ENCODE results near the gene CXXC5. TPM values are rescaled to one million over a fixed set of nuclear protein-coding genes. Genes with fewer than 3 reads are reported as not detected.
A peak's percentile ranks its signal among the peaks of the same experiment; 100 is the strongest.

CXXC5 gene
- total RNA-seq, 1 experiment from 2014 or later: 57.2 TPM

DNA sequence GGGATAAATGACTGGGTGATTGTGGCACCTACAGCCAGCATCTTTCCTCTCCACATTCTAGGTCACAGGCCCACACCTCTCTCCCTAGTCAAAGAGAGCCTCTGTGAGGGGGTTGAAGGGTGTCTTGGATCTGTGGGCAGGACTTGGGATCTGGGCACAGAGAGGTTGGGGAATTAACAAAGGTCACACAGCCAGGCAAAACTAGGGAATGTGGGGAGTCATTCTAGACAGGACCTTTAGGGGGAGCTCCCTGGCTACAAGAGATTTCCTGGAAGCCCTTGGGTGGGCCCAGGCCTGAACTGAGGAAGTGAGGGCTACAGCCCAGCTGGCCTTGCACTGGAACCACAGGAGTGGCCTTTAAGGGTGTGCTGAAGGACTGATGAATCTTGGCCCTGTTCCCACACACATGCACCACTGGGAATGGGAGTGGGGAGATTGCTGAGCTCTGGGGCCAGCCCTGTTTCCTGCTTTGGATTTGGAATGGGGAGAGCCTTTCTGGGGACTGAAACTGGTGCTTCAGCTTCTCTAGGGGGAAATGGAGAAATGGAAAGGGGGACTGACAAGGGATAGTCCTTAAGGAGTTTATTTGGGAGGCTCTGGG is 12.4 kb upstream of the CXXC5 start:
- intact Hi-C loops (cut with micrococcal nuclease; ENCODE audit: unreplicated experiment): loop anchor here (1.0 to 10.0 kb wide), 2 partner anchors 130 to 209 kb away; no protein-coding TSS in a partner anchor
- Histone ChIP-seq H3K27ac (ENCODE audit: low read depth, low read length, poor library complexity, severe bottlenecking) (peak overlapping the region; percentile 38), H3K4me1 (ENCODE audit: insufficient read depth, low read length, poor library complexity, severe bottlenecking) (peaks cover 35% of the 10 kb centered on the region), H3K36me3 (ENCODE audit: insufficient read depth, low read length, poor library complexity, severe bottlenecking) (no peaks in the 10 kb centered on the region), H3K4me3 (ENCODE audit: low read depth, low read length, poor library complexity, severe bottlenecking) (no peak overlapping the region), H3K27me3 (replicated peaks; ENCODE audit: insufficient read depth, low read depth, low read length, poor library complexity) (no peaks in the 10 kb centered on the region), H3K9me3 (ENCODE audit: low read depth, low read length, poor library complexity, severe bottlenecking) (no peaks in the 10 kb centered on the region)
- CTCF ChIA-PET: interaction anchor here (0.6 to 2.5 kb wide), 9 partner anchors 12 to 921 kb away, joined by 3 to 20 read pairs (median 9); partner anchors contain the start of gene CXXC5
- TF ChIP-seq EZH2 (IDR thresholded peaks at IDR 0.05; ENCODE audit: borderline replicate concordance, low read depth, low read length, poor library complexity, severe bottlenecking) (no peak), CTCF (conservative IDR thresholded peaks at IDR 0.05; ENCODE audit: low read depth, low read length) (peak; percentile 63)
- BruUV-seq (replicated peaks): no TSS peak
- POLR2A ChIA-PET (ENCODE audit: low non-redundant PET): interaction anchor here (0.7 kb wide), 1 partner anchor 73 kb away, joined by 3 read pairs; no protein-coding TSS in a partner anchor
- peak; percentile 78 for DNase-seq (ENCODE audit: low spot score)

- no peak for TF ChIP-seq CTCF (conservative IDR thresholded peaks at IDR 0.05; ENCODE audit: low read depth, low read length)
- no peak for TF ChIP-seq EZH2 (IDR thresholded peaks at IDR 0.05; ENCODE audit: borderline replicate concordance, low read depth, low read length, poor library complexity, severe bottlenecking)
- Histone ChIP-seq H3K4me1 (ENCODE audit: insufficient read depth, low read length, poor library complexity, severe bottlenecking) (peaks cover 35% of the 10 kb centered on the region), H3K9me3 (ENCODE audit: low read depth, low read length, poor library complexity, severe bottlenecking) (no peaks in the 10 kb centered on the region), H3K27me3 (replicated peaks; ENCODE audit: insufficient read depth, low read depth, low read length, poor library complexity) (no peaks in the 10 kb centered on the region), H3K36me3 (ENCODE audit: insufficient read depth, low read length, poor library complexity, severe bottlenecking) (no peaks in the 10 kb centered on the region), H3K27ac (ENCODE audit: low read depth, low read length, poor library complexity, severe bottlenecking) (peak overlapping the region; percentile 38), H3K4me3 (ENCODE audit: low read depth, low read length, poor library complexity, severe bottlenecking) (no peak overlapping the region)
- POLR2A ChIA-PET (ENCODE audit: low non-redundant PET): interaction anchor here (0.7 kb wide), 1 partner anchor 74 kb away, joined by 3 read pairs; no protein-coding TSS in a partner anchor
- no peak for DNase-seq (ENCODE audit: low spot score)
- CTCF ChIA-PET: interaction anchor here (0.6 to 2.5 kb wide), 8 partner anchors 12 to 140 kb away, joined by 3 to 20 read pairs (median 8); partner anchors contain the start of gene CXXC5
- no TSS peak for BruUV-seq (replicated peaks)
- intact Hi-C loops (cut with micrococcal nuclease; ENCODE audit: unreplicated experiment): loop anchor here (10.0 kb wide), 1 partner anchor 209 kb away; no protein-coding TSS in a partner anchor
Observed at GRCh38 chr5:139636207-139636792, 11.8 kb upstream of the CXXC5 start.

DNA sequence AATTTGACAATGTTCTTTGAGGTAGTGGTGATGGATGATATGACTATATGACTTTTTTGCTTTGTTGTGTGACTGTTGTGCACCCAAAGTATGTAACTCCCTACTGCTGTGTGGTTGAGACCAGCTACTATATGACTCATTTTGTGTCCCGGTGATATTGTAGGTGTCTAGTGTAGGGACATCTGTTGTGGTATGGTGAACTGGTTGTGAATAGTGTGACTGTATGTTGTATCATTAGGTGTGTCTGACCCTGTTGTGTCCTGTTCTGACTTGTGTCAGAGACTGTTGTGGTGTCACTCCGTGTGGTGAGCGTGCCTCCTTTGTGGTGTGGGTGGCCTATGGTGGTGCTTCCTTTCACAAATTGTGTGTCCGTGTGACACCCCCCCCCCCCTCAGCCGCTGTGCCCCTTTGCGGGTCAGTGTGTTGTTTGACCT is 11.2 kb upstream of the CXXC5 start:
- Histone ChIP-seq H3K27me3 (replicated peaks; ENCODE audit: insufficient read depth, low read depth, low read length, poor library complexity) (no peaks in the 10 kb centered on the region), H3K4me3 (ENCODE audit: low read depth, low read length, poor library complexity, severe bottlenecking) (peak overlapping the region; percentile 49), H3K36me3 (ENCODE audit: insufficient read depth, low read length, poor library complexity, severe bottlenecking) (no peaks in the 10 kb centered on the region), H3K27ac (ENCODE audit: low read depth, low read length, poor library complexity, severe bottlenecking) (peak overlapping the region; percentile 58), H3K9me3 (ENCODE audit: low read depth, low read length, poor library complexity, severe bottlenecking) (no peaks in the 10 kb centered on the region), H3K4me1 (ENCODE audit: insufficient read depth, low read length, poor library complexity, severe bottlenecking) (peaks cover 39% of the 10 kb centered on the region)
- intact Hi-C loops (cut with micrococcal nuclease; ENCODE audit: unreplicated experiment): loop anchor here (1.0 to 10.0 kb wide), 2 partner anchors 11 to 208 kb away; partner anchors contain the start of gene CXXC5
- BruUV-seq (replicated peaks): no TSS peak
- ChIA-PET POLR2A (ENCODE audit: low non-redundant PET) (interaction anchor here (0.7 kb wide), 1 partner anchor 23 kb away, joined by 4 read pairs; no protein-coding TSS in a partner anchor), CTCF (interaction anchor here (1.1 to 1.3 kb wide), 3 partner anchors 11 to 129 kb away, joined by 5 to 13 read pairs (median 12); partner anchors contain the start of gene CXXC5)
- no peak for DNase-seq (ENCODE audit: low spot score)
- TF ChIP-seq CTCF (conservative IDR thresholded peaks at IDR 0.05; ENCODE audit: low read depth, low read length): no peak
- no peak for TF ChIP-seq EZH2 (IDR thresholded peaks at IDR 0.05; ENCODE audit: borderline replicate concordance, low read depth, low read length, poor library complexity, severe bottlenecking)
